Osteoblast (primary cell): ENCODE measurements around the gene PADI3. TPM values are rescaled to one million over a fixed set of nuclear protein-coding genes. Genes with fewer than 3 reads are reported as not detected.
"Not testable (repeated sequence)": the region's sequence is repeated elsewhere in the genome, so short reads cannot be mapped to it uniquely, and the experiment has no call there.

Experiments
- DNase-seq: peaks from one replicate; pipeline ENCODE4 v3.0.0; 2011; ENCODE audit warnings: low spot score, mixed read lengths; ENCODE audit not compliant: insufficient read length; ENCODE audit errors: missing footprints
- H2AFZ ChIP-seq: 2 replicates; pipeline ENCODE4 v1.6.0; 2011; ENCODE audit warnings: mild to moderate bottlenecking, low read length
- H3K27ac ChIP-seq: 2 replicates; pipeline ENCODE4 v1.5.1; 2011; ENCODE audit warnings: mild to moderate bottlenecking, low read depth, low read length, moderate library complexity
- H3K27me3 ChIP-seq: 2 replicates; pipeline ENCODE4 v1.6.0; 2012; ENCODE audit warnings: mild to moderate bottlenecking, control low read depth, inconsistent platforms, low read length, moderate library complexity; ENCODE audit not compliant: insufficient read depth
- H3K36me3 ChIP-seq: 2 replicates; pipeline ENCODE4 v1.5.1; 2011; ENCODE audit warnings: mild to moderate bottlenecking, low read length, control low read depth, moderate library complexity; ENCODE audit not compliant: insufficient read depth
- H3K4me1 ChIP-seq: 2 replicates; pipeline ENCODE4 v1.5.1; 2011; ENCODE audit warnings: mild to moderate bottlenecking, low read length, control low read depth, moderate library complexity; ENCODE audit not compliant: insufficient read depth
- H3K4me2 ChIP-seq: 2 replicates; pipeline ENCODE4 v1.6.0; 2011; ENCODE audit warnings: mild to moderate bottlenecking, low read length; ENCODE audit not compliant: insufficient read depth
- H3K4me3 ChIP-seq: fragments of 200-600 bp; sonication (generic); 3 replicates; pipeline ENCODE4 v1.5.1; 2012; ENCODE audit warnings: mild to moderate bottlenecking, low read length, inconsistent platforms; ENCODE audit not compliant: insufficient read depth
- H3K79me2 ChIP-seq: 2 replicates; pipeline ENCODE4 v1.6.0; 2012; ENCODE audit warnings: mild to moderate bottlenecking, low read length, control low read depth, inconsistent platforms; ENCODE audit not compliant: insufficient read depth
- H3K9me3 ChIP-seq: 2 replicates; pipeline ENCODE4 v1.5.1; 2011; ENCODE audit warnings: low read depth, low read length, control low read depth
- H4K20me1 ChIP-seq: 2 replicates; pipeline ENCODE4 v1.6.0; 2012; ENCODE audit warnings: mild to moderate bottlenecking, low read length, control low read depth; ENCODE audit not compliant: insufficient read depth
- CTCF ChIP-seq: IDR thresholded peaks from 2 replicates; pipeline ENCODE4 v1.5.1; 2011; ENCODE audit warnings: mild to moderate bottlenecking, low read depth, low read length, moderate library complexity; ENCODE audit errors: extremely low read depth
- total RNA-seq: library from RNA; depleted of rRNA; stranded (reverse); fragments of >200 nt; gene quantifications from 2 replicates; pipeline ENCODE4 v1.2.3, GENCODE V29; 2012

The PADI3 gene
- total RNA-seq, 1 donor: not detected

- Histone ChIP-seq H3K27ac (no peak overlapping the region), H3K9me3 (no peaks in the 10 kb centered on the region), H4K20me1 (no peaks in the 10 kb centered on the region), H3K27me3 (peaks cover 17% of the 10 kb centered on the region), H3K36me3 (no peaks in the 10 kb centered on the region), H3K4me1 (no peaks in the 10 kb centered on the region), H3K79me2 (no peaks in the 10 kb centered on the region), H3K4me2 (no peak overlapping the region), H3K4me3 (no peak overlapping the region), H2AFZ (no peak overlapping the region)
- TF ChIP-seq CTCF: no peak
- DNase-seq: no peak
These were observed 67.8 kb downstream of the PADI3 start for GRCh38 chr1:17316704-17317103.

DNA sequence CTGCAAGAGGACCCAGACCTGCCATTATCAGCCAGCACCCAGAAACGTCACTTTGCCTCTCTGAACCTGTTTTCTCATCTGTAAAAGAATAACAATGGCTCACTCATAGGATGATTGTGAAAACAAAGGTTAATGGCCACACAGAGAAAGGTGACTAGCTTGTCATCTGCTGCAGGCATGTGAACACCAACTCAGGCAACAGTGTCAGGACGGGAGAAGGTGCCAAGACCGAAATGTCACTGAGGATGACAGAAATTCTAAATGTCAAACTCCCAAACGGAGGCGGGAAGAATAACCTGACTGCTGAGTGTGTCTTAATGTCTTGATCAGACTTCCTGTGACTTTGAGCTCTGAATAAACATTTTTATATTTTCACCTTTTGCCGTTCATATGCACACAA, 69.4 kb downstream of the PADI3 start:
- H3K79me2 ChIP-seq: no peaks in the 10 kb centered on the region
- H3K9me3 ChIP-seq: no peaks in the 10 kb centered on the region
- no peak overlapping the region for H2AFZ ChIP-seq
- H3K4me2 ChIP-seq: no peak overlapping the region
- H4K20me1 ChIP-seq: no peaks in the 10 kb centered on the region
- H3K36me3 ChIP-seq: no peaks in the 10 kb centered on the region
- H3K27me3 ChIP-seq: peaks cover 21% of the 10 kb centered on the region
- H3K27ac ChIP-seq: no peak overlapping the region
- no peak for TF ChIP-seq CTCF
- H3K4me3 ChIP-seq: no peak overlapping the region
- DNase-seq: no peak
- no peaks in the 10 kb centered on the region for H3K4me1 ChIP-seq

DNA sequence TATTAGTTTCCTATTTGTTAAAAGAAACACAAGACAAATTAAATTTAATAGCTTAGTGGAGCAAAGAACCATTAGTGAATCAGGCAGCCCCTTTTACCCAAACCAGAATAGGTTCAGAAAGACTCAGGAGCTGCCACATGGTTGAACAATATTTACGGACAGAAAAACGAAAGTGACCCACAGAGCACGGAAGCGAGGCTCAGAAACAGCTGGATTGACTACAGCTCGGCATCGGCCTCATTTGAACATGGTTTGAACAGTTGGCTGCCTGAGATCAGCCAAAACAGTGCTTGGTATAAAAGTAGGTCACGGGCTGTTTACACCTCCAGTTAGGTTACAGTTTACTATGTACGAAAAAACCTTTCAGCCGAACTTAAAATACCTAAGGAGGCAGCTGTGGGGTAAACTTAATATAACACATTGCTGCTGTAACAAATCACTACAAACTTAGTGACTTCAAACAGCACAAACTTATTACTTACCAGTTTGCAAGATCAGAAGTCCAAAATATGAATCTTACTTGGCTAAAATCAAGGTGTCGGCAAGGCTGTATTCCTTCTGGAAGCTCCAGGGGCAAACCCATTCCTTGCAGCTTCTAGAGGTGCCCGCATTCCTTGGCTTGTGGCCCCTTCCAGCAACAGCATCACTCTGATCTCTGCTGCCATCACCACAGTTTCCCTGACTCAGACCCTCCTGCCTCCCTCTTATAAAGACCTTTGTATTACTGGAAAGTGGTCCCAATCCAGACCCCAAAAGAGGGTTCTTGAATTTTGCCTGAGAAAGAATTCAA, 70.9 kb downstream of the PADI3 start:
- no peak overlapping the region for H3K4me2 ChIP-seq
- H3K4me3 ChIP-seq: no peak overlapping the region
- H4K20me1 ChIP-seq: no peaks in the 10 kb centered on the region
- DNase-seq: no peak
- H3K9me3 ChIP-seq: no peaks in the 10 kb centered on the region
- H3K4me1 ChIP-seq: no peaks in the 10 kb centered on the region
- no peaks in the 10 kb centered on the region for H3K79me2 ChIP-seq
- no peak overlapping the region for H3K27ac ChIP-seq
- TF ChIP-seq CTCF: no peak
- H3K36me3 ChIP-seq: no peaks in the 10 kb centered on the region
- no peak overlapping the region for H2AFZ ChIP-seq
- H3K27me3 ChIP-seq: peaks cover 30% of the 10 kb centered on the region

DNA sequence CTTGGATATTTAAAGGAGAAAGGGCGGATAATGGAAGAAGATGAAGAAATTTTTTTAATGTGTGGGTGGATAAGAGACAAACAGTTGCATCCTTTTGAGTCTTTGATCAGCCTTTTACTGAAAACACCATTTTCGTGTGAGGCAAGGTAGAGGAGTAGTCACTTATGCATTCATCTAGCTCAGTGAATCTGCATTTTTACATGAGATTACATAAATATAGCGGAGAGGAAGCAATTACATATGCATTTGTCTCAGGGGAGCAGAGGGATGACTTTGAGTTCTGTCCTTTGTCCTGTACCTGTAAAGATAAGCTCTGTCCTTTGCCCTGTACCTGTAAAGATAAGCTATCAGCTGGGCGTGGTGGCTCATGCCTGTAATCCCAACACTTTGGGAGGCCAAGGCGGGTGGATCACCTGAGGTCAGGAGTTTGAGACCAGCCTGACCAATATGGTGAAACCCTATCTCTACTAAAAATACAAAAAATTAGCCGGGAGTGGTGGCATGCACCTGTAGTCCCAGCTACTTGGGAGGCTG, 73.0 kb downstream of the PADI3 start:
- H3K9me3 ChIP-seq, H3K4me1 ChIP-seq, H2AFZ ChIP-seq, DNase-seq, H3K27ac ChIP-seq, H3K36me3 ChIP-seq, H3K4me3 ChIP-seq, H3K4me2 ChIP-seq, H3K79me2 ChIP-seq, H4K20me1 ChIP-seq: not testable (repeated sequence)
- H3K27me3 ChIP-seq: peaks cover 33% of the 10 kb centered on the region
